HG02943 (cell line): ENCODE results near the gene SOS1.
"Not testable (repeated sequence)": the region's sequence is repeated elsewhere in the genome, so short reads cannot be mapped to it uniquely, and the experiment has no call there.

Source experiments
- ATAC-seq: cut with Tn5 transposase; IDR thresholded peaks from one replicate; pipeline ENCODE4 v1.9.1; 2021; ENCODE audit warnings: mild to moderate bottlenecking, low read depth, moderate library complexity; ENCODE audit not compliant: unreplicated experiment

Gene SOS1

GRCh38 chr2:38936516-38936915 is 184.3 kb downstream of the SOS1 start:
- ATAC-seq = not testable (repeated sequence)

GRCh38 chr2:38935568-38936172 is 185.2 kb downstream of the SOS1 start:
- no peak for ATAC-seq

GRCh38 chr2:38934742-38935141 is 186.1 kb downstream of the SOS1 start:
- no peak for ATAC-seq

- no peak for ATAC-seq
Measured at GRCh38 chr2:38933653-38934052, 187.2 kb downstream of the SOS1 start.

GRCh38 chr2:38932586-38932985 is 188.3 kb downstream of the SOS1 start:
- no peak for ATAC-seq
